HG03108 (cell line): ENCODE measurements around the gene FAM107B.

Experiments
- ATAC-seq: cut with Tn5 transposase; IDR thresholded peaks from one replicate; pipeline ENCODE4 v1.9.1; 2021; ENCODE audit warnings: moderate library complexity; ENCODE audit not compliant: unreplicated experiment

FAM107B gene

GRCh38 chr10:14563359-14563940 lies 211.2 kb downstream of the FAM107B start:
- ATAC-seq: no peak

- no peak for ATAC-seq
These were observed 211.7 kb downstream of the FAM107B start for GRCh38 chr10:14563076-14563336.

GRCh38 chr10:14562218-14563075 lies 212.2 kb downstream of the FAM107B start:
- no peak for ATAC-seq

GRCh38 chr10:14560791-14561765 lies 213.6 kb downstream of the FAM107B start:
- ATAC-seq: no peak

- no peak for ATAC-seq
These were observed 214.4 kb downstream of the FAM107B start for GRCh38 chr10:14560274-14560673.

- ATAC-seq: no peak
These were observed 216.7 kb downstream of the FAM107B start for GRCh38 chr10:14558025-14558424.

- no peak for ATAC-seq
These were observed 217.1 kb downstream of the FAM107B start for GRCh38 chr10:14557567-14557966.

- peak; percentile 59 for ATAC-seq
These were observed 218.3 kb downstream of the FAM107B start for GRCh38 chr10:14556285-14556956.

- no peak for ATAC-seq
These were observed 218.9 kb downstream of the FAM107B start for GRCh38 chr10:14555807-14556206.

- no peak for ATAC-seq
These were observed 220.0 kb downstream of the FAM107B start for GRCh38 chr10:14554491-14555205.

GRCh38 chr10:14554091-14554490 lies 220.6 kb downstream of the FAM107B start:
- ATAC-seq: no peak

GRCh38 chr10:14553448-14553847 lies 221.2 kb downstream of the FAM107B start:
- no peak for ATAC-seq

GRCh38 chr10:14552015-14552414 lies 222.7 kb downstream of the FAM107B start:
- ATAC-seq: no peak

GRCh38 chr10:14550471-14550981 lies 224.2 kb downstream of the FAM107B start:
- ATAC-seq: no peak

- ATAC-seq: no peak
These were observed 225.2 kb downstream of the FAM107B start for GRCh38 chr10:14549496-14549895.

- no peak for ATAC-seq
These were observed 225.7 kb downstream of the FAM107B start for GRCh38 chr10:14548970-14549369.

- no peak for ATAC-seq
These were observed 226.2 kb downstream of the FAM107B start for GRCh38 chr10:14548474-14548873.

GRCh38 chr10:14547816-14548215 lies 226.9 kb downstream of the FAM107B start:
- ATAC-seq: no peak

- no peak for ATAC-seq
These were observed 228.9 kb downstream of the FAM107B start for GRCh38 chr10:14545827-14546226.

- ATAC-seq: no peak
These were observed 230.8 kb downstream of the FAM107B start for GRCh38 chr10:14543904-14544210.
